ENCODE results near the gene SELENOM.

SELENOM gene

DNA sequence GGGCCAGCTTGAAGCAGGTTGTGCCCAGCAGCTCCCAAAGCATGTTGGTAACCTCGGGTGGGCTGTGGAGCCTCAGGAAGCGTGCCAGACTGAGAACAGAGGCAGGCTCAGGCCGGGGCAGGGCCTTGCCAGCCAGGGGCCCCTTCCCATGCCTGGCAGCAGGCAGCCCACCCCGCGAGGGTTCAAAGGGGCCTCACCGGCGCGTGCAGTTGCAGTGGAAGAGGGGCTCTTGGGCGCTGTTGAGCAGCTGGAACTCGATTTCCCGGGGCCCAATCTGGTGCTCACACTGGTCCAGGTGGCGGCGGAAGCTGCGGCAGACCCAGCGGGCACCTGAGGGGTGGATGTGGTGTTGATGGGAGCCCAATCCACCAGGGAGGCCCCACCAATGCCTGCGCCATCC, 29.3 kb upstream of the SELENOM start:
- TF ChIP-seq, protein P1, sequence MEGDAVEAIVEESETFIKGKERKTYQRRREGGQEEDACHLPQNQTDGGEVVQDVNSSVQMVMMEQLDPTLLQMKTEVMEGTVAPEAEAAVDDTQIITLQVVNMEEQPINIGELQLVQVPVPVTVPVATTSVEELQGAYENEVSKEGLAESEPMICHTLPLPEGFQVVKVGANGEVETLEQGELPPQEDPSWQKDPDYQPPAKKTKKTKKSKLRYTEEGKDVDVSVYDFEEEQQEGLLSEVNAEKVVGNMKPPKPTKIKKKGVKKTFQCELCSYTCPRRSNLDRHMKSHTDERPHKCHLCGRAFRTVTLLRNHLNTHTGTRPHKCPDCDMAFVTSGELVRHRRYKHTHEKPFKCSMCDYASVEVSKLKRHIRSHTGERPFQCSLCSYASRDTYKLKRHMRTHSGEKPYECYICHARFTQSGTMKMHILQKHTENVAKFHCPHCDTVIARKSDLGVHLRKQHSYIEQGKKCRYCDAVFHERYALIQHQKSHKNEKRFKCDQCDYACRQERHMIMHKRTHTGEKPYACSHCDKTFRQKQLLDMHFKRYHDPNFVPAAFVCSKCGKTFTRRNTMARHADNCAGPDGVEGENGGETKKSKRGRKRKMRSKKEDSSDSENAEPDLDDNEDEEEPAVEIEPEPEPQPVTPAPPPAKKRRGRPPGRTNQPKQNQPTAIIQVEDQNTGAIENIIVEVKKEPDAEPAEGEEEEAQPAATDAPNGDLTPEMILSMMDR (conservative IDR thresholded peaks at IDR 0.05; ENCODE audit: low read depth), result no peak
- ChIA-PET CTCF (no interaction called here), POLR2A (ENCODE audit: low non-redundant PET) (no interaction called here)
- no peak for DNase-seq (ENCODE audit: low spot score)
- H3K27ac ChIP-seq, result no peak overlapping the region

DNA sequence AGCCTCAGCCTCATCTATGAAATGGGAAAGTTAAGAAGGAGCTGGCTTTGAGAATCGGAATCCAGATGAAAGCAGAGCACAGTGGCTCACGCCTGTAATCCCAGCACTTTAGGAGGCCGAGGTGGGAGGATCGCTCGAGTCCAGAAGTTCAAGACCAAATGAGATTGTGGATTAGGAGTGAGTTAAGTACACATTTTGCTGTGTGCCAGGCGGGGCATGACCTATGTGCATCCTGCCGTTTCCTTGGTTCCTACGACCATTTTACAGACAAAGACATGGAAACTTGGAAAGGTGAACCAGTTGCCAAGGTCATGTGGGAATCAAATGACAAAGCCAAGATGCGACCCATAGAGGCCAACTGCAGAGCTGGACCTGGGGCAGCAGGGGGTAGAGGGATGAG, 28.8 kb upstream of the SELENOM start:
- ChIA-PET POLR2A (ENCODE audit: low non-redundant PET) (no interaction called here), CTCF (no interaction called here)

DNA sequence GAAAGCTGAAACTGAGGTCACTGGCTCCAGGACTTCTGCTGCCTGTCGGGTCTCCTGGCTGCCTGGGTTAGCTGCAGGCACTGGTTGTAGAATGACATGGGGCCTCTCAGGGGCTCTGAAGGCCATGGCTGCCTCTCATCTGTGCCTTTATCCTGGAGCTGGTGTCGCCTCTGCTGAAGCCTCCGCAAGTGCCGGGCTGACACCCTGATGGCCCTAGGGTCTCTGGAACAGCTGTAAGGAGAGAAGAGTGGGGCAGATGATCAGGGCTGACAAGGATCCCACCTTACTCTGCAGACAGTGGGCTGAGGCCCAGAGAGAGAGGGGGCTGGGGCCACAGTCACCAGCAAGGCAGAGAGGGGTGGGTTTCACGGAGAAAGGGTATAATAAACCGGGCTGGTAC, 28.3 kb upstream of the SELENOM start:
- ChIA-PET POLR2A (ENCODE audit: low non-redundant PET) (no interaction called here), CTCF (interaction anchor here (0.6 kb wide), 1 partner anchor 77 kb away, joined by 4 read pairs; no protein-coding TSS in a partner anchor)

More for the DNA sequence above, 28.8 kb upstream of the SELENOM start:
- DNase-seq (ENCODE audit: low spot score), result no peak
- TF ChIP-seq, protein P1 (conservative IDR thresholded peaks at IDR 0.05; ENCODE audit: low read depth), result no peak
- no peak overlapping the region for H3K27ac ChIP-seq

DNA sequence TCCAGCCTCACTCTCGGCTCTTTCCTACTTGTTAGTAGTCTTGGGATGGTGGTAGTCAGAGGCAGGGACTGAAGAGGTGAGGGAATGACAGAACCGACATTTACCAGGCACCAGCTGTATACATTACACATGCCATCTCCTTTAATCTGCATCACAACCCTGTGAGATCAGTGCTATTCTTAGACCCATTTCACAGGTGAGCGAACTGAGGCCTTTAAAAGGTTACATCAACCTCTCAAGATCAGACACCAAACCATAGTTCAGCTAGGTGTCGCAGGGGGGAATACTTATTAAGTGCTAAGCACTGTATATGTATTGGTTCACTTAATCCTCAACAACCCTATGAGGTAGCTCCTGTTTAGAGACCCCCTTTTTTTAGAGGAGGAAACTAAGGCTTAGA, 27.3 kb upstream of the SELENOM start:
- POLR2A ChIA-PET (ENCODE audit: low non-redundant PET), result no interaction called here
- TF ChIP-seq, protein P1 (conservative IDR thresholded peaks at IDR 0.05; ENCODE audit: low read depth), result no peak
- no peak for DNase-seq (ENCODE audit: low spot score)
- CTCF ChIA-PET, result no interaction called here
- H3K27ac ChIP-seq, result no peak overlapping the region

More for the DNA sequence above, 28.3 kb upstream of the SELENOM start:
- no peak for DNase-seq (ENCODE audit: low spot score)
- TF ChIP-seq, protein P1 (conservative IDR thresholded peaks at IDR 0.05; ENCODE audit: low read depth), result no peak
- H3K27ac ChIP-seq, result no peak overlapping the region

DNA sequence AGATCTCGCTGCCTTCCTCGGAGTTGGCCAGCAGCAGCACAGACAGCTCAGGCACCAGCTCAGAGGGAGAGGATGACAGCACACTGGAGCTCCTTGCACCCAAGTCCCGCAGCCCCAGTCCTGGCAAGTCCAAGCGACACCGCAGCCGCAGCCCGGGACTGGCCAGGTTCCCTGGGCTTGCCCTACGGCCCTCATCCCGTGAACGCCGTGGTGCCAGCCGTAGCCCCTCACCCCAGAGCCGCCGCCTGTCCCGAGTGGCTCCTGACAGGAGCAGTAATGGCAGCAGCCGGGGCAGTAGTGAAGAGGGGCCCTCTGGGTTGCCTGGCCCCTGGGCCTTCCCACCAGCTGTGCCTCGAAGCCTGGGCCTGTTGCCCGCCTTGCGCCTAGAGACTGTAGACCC, 26.5 kb upstream of the SELENOM start:
- CTCF ChIA-PET, result interaction anchor here (0.6 kb wide), 1 partner anchor 107 kb away, joined by 3 read pairs; no protein-coding TSS in a partner anchor
- TF ChIP-seq, protein P1 (conservative IDR thresholded peaks at IDR 0.05; ENCODE audit: low read depth), result no peak
- POLR2A ChIA-PET (ENCODE audit: low non-redundant PET), result no interaction called here
- no peak for DNase-seq (ENCODE audit: low spot score)
- no peak overlapping the region for H3K27ac ChIP-seq

DNA sequence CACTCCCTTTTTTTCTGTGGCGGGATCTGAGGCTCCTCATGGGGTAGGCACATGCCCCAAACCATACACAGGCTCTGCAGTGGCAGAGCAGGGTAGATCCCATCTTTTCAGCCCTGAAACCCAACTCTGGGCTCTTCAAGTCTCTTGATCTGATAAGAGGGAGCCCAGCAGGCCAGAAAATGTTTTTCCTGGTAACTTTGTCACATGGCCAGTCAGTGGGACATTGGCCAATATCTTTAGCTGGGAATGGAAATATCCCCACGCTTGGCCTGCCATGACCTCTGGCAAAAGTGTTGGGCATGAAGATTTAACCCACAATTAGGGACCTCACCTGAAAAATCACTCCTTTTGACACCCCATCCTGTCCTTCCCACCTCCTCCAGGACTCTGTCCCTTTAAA, 23.5 kb upstream of the SELENOM start:
- H3K27ac ChIP-seq, result no peak overlapping the region
- TF ChIP-seq, protein P1 (conservative IDR thresholded peaks at IDR 0.05; ENCODE audit: low read depth), result no peak
- no peak for DNase-seq (ENCODE audit: low spot score)
- ChIA-PET POLR2A (ENCODE audit: low non-redundant PET) (no interaction called here), CTCF (interaction anchor here (0.6 kb wide), 1 partner anchor 49 kb away, joined by 3 read pairs; no protein-coding TSS in a partner anchor)

DNA sequence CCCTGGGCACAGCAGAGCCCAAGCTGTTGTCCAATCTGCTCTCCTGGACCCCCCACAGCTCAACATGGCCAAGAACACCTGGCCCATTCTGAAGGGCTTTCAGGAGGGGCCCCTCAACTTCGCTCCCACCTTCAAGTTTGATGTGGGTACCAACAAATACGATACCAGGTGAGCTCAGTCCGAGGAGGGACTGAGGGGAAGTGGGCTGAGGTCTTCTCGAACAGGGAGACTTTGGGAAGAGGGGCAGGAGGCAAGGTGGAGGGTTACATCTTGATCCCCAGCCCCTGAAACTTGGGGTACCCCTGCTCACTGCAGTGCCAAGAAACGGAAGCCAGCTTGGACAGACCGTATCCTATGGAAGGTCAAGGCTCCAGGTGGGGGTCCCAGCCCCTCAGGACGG, 20.8 kb upstream of the SELENOM start:
- no peak overlapping the region for H3K27ac ChIP-seq
- CTCF ChIA-PET, result no interaction called here
- TF ChIP-seq, protein P1 (conservative IDR thresholded peaks at IDR 0.05; ENCODE audit: low read depth), result no peak
- POLR2A ChIA-PET (ENCODE audit: low non-redundant PET), result no interaction called here
- DNase-seq (ENCODE audit: low spot score), result no peak

All from RWPE1 (cell line).